C1 segment of cervical spinal cord (tissue), 14 donors: ENCODE measurements around the gene DNMT1.
A peak's percentile ranks its signal among the peaks of the same experiment; 100 is the strongest.

Source experiments
- DNase-seq, 14 donors: peaks; one replicate each; lab custom pipeline; 2025; lab: John Stamatoyannopoulos, UW

The DNMT1 gene

DNA sequence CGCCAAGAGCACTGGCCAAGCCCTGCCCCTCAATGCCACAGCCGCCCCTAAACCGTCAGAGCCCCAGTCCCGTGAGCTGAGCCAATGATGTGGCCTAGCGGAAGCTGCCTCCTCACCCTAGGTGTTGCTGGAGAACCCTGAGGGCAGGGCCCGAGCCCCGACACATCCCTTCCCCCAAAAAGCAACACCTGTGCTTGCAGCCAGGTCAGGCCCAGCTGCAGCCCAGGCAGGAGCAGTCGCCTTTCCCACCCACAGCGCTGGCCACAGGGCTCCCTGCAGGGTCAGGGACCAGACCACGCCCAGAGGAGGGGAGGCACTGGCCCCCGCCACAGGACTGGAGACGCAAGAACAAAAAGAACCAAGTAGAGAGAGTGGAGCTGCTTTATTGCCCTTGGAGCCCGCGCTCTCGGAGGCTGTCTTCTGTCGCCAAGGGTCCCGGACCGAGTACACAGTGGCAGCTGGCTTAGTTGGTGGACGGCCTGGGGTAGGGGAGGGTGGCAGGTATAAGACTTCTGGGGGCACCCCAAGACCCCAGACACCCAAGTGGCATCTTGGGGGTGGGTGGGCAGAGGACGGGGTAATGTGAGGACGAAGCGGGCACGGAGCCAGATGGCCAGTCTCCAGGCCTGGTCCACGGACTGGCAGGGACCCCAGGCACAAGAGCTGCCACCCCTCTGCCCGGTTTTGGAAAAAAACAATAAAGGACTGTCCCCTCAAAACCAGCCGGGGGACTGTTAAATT lies 79.9 kb downstream of the DNMT1 start:
- DNase-seq: no peak

DNA sequence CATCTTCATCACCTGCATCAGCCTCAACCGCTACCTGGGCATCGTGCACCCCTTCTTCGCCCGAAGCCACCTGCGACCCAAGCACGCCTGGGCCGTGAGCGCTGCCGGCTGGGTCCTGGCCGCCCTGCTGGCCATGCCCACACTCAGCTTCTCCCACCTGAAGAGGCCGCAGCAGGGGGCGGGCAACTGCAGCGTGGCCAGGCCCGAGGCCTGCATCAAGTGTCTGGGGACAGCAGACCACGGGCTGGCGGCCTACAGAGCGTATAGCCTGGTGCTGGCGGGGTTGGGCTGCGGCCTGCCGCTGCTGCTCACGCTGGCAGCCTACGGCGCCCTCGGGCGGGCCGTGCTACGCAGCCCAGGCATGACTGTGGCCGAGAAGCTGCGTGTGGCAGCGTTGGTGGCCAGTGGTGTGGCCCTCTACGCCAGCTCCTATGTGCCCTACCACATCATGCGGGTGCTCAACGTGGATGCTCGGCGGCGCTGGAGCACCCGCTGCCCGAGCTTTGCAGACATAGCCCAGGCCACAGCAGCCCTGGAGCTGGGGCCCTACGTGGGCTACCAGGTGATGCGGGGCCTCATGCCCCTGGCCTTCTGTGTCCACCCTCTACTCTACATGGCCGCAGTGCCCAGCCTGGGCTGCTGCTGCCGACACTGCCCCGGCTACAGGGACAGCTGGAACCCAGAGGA lies 80.6 kb downstream of the DNMT1 start:
- DNase-seq: no peak

DNA sequence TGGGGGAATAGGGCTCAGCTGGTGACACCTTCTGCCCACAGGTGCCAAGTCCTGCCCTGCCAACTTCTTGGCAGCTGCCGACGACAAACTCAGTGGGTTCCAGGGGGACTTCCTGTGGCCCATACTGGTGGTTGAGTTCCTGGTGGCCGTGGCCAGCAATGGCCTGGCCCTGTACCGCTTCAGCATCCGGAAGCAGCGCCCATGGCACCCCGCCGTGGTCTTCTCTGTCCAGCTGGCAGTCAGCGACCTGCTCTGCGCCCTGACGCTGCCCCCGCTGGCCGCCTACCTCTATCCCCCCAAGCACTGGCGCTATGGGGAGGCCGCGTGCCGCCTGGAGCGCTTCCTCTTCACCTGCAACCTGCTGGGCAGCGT lies 81.2 kb downstream of the DNMT1 start:
- DNase-seq: no peak

DNA sequence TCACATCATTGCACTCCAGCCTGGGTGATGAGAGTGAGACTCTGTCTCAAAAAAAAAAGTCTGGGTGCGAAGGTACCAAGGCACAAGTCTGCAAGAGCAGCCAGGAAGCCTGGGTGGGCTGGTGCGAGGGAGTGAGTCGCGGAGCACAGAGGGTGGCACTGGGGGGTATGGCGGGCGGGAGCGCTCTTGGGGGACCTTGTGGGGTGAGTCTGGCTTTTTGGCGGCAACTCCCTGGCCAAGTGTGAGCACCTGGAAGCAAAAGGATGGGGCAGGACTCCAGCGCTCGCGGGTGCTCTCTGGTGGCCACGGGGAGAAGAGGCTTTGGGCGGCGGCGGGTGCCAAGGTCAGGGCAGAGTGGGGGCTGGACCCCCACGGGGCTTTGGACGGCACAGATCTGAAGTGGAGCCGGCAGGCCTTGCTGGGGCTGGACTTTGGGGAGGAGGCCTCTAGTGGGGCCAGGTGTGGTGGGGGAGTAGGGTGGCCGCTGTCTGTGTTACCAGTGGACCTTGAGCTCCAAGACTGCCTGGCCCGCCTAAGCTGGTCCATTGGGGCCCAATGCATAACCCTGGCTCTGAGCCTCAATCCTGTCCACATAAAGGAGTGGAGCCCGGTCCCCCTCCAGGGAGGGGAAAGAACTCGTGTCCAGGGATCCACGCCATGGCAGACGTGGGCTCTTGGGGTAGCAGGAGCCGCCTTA lies 81.7 kb downstream of the DNMT1 start:
- peak in 6 of 14 donors; percentile 4 to 49 (median 11) for DNase-seq

DNA sequence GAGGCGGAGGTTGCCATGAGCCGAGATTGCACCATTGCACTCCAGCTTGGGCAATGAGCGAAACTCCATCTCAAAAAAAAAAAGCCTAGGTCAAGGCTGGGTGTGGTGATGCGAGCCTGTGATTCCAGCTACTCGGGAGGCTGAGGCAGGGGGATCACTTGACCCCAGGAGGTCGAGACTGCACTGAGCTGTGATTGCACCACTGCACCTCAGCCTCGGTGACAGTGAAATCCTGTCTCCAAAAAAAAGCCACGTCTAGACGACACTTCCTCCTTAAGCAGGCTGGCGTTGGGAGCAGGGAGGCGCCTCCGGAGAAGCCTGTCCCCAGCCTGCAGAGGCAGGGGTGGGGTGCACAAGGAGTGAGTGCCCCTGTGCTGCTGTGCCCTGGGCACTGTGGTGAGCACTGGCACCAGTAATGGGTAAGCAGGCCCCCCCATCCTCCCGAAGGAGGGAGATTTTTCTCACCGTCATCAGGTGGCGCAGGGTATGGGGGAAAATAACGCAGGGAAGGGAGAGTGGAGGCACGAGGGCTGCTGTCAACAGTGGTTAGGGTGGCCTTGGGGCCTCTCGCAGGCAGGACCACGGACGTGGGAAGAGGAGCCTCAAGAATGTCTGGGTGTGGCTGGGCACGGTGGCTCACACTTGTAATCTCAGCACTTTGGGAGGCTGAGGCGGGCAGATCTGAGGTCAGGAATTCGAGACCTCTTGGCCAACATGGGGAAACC lies 82.6 kb downstream of the DNMT1 start:
- peak in 2 of 14 donors; percentile 8 to 13 for DNase-seq

DNA sequence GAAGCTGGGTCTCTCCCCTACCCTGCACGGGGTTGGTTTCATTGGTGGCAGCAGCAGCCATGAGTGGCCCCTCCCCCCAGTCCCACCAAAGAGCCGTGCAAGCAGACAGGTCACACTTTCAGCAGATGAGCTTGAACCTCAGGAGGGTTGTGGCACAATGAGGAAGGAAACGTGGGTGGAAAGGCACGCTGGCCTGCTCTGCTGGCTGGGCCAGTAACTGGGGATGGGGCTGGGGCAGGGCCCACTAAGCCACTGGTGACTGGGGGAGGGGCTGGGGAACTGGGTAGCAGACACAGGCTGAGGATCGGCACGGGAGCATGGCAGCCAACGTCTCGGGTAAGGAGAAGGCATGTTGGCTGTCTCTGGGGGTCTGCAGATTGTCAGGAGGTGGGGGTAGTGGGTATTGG lies 83.3 kb downstream of the DNMT1 start, which contains the start of gene P2RY11:
Gene P2RY11 (plus strand): TSS at position 289 of the 407 bp plus-strand sequence. CDS start 29 bp downstream, at position 318.
- peak in 4 of 14 donors; percentile 8 to 45 (median 30) for DNase-seq

DNA sequence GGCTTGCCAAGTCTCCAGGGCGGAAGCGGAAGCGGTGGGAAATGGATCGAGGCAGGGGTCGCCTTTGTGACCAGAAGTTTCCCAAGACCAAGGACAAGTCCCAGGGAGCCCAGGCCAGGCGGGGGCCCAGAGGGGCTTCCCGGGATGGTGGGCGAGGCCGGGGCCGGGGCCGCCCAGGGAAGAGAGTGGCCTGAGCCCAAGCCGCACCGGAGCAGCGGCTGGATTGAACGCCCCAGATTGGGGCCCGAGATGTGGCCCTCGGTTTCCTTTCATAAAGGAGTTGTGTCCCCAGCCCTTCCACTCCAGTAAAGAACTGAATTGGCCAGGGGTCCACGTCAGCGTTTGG lies 83.8 kb downstream of the DNMT1 start:
- no peak for DNase-seq

DNA sequence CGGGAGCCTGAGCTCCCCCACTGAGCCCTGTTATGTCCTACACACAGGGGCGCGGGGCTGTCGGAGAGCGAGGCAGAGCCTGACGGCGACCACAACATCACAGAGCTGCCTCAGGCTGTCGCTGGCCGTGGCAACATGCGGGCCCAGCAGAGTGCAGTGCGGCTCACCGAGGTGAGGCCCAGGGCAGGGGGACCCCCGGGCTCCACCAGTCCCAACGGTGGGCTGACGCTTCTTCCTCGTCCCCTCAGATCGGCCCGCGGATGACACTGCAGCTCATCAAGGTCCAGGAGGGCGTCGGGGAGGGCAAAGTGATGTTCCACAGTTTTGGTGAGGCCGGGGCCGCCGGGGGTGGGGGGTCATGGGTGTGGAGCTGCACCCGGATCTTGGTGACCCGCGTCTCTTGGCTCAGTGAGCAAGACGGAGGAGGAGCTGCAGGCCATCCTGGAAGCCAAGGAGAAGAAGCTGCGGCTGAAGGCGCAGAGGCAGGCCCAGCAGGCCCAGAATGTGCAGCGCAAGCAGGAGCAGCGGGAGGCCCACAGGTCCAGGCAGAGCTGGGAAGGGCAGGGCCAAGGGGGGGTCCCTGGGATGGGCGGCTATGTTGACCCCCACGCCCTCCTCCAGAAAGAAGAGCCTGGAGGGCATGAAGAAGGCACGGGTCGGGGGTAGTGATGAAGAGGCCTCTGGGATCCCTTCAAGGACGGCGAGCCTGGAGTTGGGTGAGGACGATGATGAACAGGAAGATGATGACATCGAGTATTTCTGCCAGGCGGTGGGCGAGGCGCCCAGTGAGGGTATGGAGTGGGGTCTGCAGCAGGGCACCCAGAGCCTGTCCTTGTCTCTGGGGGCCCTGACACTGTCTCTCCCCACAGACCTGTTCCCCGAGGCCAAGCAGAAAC lies 84.4 kb downstream of the DNMT1 start:
- no peak for DNase-seq

DNA sequence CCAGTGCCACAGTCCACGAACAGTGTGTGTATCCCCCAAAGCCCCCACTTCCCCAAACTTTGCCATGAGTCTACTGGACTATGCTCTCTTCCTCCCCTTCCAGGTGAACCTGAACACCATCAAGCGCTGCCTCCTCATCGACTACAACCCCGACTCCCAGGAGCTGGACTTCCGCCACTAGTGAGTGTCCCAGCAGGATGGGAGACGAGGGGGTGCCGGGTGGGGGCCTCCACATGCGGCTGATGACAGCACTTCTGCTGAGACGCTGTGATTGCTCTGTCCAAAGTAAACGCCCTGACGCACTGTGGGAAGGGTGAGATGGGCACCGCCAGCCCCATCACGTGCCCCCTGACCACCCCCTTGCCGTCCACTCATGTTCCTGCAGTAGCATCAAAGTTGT lies 85.2 kb downstream of the DNMT1 start:
- no peak for DNase-seq

DNA sequence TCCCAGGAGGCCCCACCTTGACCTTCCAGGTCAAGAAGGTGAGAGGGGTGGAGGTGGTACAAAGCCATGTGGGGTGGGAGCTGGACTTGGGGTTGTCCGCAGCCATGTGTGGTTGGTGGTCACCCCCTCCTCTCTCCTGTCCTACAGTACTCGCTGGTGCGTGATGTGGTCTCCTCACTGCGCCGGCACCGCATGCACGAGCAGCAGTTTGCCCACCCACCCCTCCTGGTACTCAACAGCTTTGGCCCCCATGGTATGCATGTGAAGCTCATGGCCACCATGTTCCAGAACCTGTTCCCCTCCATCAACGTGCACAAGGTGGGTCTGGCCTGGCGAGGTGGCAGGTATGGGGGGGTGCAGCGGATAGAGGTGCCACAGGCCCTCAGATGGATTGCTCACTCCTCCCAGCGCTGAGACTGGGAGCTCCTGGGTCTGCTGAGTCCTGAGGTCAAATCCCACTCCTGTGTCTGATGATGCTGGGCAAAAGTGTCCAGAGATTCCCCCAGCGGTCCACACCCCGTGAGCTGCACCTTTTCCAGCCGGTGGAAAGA lies 86.9 kb downstream of the DNMT1 start:
- DNase-seq: no peak

DNA sequence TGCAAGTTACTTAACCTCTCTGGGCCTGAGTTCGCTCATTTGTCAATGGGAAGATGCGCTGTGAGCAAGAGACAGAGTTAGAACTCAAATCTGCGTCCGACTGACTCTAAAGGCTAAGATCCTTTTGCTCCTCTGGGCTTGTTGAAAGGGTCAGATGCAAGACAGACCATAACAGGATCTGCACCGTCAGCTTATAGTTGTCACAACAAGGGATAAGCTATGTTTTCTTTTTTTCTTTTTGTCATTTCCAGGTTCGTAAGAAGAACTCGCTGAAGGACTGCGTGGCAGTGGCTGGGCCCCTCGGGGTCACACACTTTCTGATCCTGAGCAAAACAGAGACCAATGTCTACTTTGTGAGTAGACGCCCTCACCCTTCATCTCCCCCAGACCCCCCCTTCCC lies 87.5 kb downstream of the DNMT1 start:
- DNase-seq: no peak

DNA sequence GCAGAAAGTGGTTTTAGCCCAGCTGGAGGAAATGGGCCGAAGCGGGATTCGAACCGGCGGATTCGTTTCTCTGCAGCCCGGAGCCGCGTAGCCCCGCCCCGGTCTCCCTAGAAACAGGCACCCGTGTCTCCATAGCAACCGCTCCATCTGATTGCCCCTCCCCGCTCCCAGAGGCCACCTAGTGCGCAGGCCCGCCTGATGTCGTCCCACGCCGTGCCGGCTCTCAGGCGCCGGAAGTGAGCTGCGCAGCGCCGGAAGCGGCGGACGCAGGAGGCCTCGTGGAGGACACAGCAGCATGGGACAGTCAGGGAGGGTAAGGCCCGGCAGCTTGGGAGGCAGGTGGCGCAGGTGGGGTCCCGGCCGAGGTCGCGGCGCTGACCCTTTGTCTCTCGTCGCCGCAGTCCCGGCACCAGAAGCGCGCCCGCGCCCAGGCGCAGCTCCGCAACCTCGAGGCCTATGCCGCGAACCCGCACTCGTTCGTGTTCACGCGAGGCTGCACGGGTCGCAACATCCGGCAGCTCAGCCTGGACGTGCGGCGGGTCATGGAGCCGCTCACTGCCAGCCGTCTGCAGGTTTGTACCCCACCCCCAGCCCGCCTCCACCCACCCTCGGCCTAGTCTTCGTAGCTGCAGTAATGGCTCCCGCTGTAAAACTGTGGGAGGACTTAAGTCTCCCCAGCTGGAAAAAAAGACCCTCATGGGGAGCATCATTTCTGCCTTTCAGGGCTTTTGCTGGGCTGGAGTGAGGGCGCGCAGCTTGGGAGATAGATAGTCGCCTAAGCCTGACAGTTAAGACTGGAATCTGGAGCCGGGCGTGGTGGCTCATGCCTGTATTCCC lies 88.4 kb downstream of the DNMT1 start, which contains the start of gene PPAN:
Gene PPAN (plus strand): TSS at position 263 of the 837 bp plus-strand sequence. CDS start 33 bp downstream, at position 296.
- peak; percentile 58 to 97 (median 94) for DNase-seq

DNA sequence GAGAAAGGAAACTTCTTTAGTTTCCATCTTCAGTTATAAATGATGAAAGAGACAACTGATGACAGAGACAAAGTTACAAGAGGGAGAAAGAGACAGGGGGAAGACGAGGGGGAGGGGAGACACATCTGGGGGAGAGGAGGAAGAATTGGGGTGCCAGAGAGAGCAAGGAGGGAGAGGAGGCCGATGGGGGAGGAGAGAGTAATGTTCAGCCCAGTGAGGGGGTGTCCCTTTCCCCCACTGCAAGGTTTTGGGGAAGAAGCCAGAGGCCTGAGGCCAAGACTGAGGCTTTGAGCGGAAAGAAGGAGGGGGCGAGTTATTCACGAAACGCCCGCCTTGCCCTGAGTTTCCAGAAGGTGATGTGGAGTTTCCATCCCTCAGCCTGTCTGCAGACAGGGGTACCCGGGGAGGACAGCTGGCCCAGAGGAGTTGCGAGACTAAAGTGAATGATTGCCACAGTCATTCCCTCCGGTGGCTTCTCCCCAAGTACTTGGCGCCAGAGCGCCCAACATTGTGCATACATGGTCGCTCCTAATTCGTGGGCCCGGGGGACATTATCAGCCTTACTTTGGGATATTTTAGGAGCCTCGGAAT lies 89.1 kb downstream of the DNMT1 start:
- peak in 1 of 14 donors; percentile 21 for DNase-seq

DNA sequence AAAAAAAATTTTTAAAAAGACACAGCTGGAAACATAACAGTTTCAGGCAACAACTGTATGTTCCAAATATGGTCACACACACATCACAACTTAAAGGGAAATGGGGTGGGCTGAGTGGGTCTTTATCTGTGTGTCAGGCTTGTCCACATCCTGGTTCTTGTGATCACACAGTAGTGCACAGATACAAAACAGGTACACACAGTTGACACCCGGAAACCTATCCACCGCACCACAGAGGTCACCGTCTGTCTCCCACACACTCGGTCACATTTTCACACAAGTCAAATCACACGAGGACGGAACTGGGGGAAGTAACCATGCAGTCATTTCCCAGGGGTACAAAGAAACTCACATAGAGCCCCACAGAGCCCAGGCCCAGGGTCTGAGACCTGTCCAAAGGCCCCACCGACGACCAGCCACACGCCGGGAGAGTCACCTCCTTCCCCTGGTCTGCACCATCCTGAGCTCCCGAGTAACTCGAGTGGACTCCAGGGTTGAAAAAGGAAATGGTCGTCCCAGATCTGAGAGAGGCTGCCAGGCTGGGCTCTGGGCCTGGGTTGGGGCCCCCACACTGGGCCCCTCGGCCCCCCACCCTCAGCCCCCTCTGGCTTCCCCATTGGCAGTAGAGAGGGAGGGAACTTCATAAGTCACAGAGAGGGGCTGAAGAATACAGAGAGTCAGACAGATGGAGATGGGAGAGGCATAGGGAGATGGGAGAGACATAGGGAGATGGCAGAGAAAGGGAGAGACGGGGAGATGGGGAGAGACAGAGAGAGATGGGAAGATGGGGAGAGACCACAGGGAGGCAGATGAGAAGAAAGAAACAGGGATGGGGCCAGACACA lies 89.9 kb downstream of the DNMT1 start:
- no peak for DNase-seq

DNA sequence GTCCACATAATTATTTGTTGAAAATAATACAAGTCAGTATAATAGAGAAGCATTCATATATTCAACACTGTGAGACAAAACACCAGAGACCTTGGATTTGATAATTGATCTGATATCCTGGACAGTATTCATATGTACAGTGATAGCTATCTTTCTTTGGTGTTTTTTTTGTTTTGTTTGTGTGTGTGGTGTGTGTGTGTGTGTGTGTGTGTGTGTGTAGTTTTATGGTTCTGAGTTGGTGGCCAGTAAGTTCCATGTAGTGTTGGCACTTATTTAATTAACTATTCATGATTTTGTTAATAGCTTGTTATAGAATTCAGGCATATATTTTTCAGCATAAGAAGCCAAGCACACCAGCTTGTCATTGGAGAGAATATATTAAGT lies 90.6 kb downstream of the DNMT1 start:
- no peak for DNase-seq

DNA sequence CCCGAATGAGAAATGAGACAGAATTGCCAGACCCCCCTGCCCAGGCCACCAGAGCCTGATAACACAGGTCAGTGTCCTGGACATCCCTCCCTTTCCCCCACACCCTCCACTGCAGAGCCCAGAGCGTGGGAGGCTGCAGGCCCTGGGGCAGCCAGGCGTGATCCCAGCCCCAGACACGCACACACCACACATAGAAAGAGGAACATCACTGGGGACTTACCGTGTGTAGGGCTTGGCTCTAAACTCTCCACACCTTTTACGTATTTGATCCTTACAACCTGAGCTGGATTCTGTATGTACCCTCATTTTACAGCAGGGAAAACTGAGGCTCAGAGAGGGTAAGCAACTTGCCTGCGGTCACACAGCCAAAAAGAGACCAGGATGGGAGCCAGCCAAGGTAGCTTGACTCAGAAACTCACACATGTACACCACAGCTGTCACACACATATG lies 91.9 kb downstream of the DNMT1 start:
- no peak for DNase-seq

DNA sequence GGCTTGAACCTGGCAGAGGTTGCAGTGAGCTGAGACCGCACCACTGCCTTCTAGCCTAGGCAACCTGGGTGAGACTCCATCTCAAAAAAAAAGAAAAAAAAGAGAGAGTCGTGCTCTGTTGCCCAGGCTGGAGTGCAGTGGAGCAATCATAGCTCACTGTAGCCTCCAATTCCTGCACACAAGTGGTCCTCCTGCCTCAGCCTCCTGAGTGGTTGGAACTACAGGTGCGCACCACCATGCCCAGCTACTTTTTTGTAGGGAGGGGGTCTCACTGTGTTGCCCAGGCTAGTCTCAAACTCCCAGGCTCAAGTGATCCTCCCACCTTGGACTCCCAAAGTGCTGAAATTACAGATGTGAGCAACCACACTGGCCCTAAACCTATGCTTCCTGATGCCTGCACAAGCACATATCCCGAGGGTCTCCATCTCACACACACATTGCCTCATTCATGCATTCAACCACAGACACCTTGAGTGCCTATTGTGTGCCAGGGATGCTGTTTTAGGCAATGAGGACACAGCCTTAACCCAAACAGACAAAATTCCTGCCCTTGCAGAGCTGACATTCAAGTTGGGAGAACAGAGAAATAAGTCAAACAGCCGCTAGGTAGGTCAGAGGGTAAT lies 94.5 kb downstream of the DNMT1 start:
- no peak for DNase-seq

DNA sequence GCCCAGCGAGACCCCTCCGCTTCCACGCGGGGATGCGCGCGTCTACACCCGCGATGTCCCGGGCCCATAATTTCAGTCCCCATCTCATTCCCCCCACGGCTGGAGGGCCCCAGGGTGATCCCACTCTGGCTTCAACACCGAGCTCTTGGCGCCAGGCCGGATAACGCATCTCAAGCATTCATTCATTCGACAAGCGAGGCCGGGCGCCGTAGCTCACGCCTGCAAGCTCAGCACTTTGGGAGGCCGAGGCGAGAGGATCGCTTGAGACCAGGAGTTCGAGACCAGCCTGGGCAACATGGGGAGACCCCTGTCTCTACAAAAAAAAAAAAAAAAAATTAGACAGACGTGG lies 98.2 kb downstream of the DNMT1 start:
- DNase-seq: peak in 1 of 14 donors; percentile 43
